IPS DF 6.9 (cell line): ENCODE data around the gene FCAR.
"Not testable (repeated sequence)": the region's sequence is repeated elsewhere in the genome, so short reads cannot be mapped to it uniquely, and the experiment has no call there.

Source experiments
- DNase-seq: peaks from one replicate; pipeline ENCODE4 v3.0.0-alpha.2; 2013; ENCODE audit warnings: low read depth, low spot score
- H3K27ac ChIP-seq: one replicate; pipeline ENCODE4 v1.5.1; 2013; ENCODE audit warnings: low read length, control low read depth
- H3K27me3 ChIP-seq: 2 replicates; pipeline ENCODE4 v1.6.1; 2013; ENCODE audit warnings: mild to moderate bottlenecking, low read length; ENCODE audit not compliant: control insufficient read depth, insufficient read depth
- H3K36me3 ChIP-seq: 2 replicates; pipeline ENCODE4 v1.6.1; 2013; ENCODE audit warnings: low read length; ENCODE audit not compliant: control insufficient read depth, insufficient read depth
- H3K4me1 ChIP-seq: 2 replicates; pipeline ENCODE4 v1.6.1; 2013; ENCODE audit warnings: low read length; ENCODE audit not compliant: control insufficient read depth, insufficient read depth
- H3K4me3 ChIP-seq: 2 replicates; pipeline ENCODE4 v1.5.1; 2013; ENCODE audit warnings: mild to moderate bottlenecking, low read length
- H3K9me3 ChIP-seq: 2 replicates; pipeline ENCODE4 v1.6.1; 2013; ENCODE audit warnings: low read length, inconsistent platforms; ENCODE audit not compliant: control insufficient read depth, insufficient read depth
- WGBS: extraction: QIAGEN DNeasy Blood & Tissue Kit; methylation state at CpG from one replicate; pipeline ENCODE4 v1.1.7; 2013; ENCODE audit warnings: mixed read lengths, missing lambda C conversion rate; ENCODE audit not compliant: insufficient read length, insufficient coverage; 5-methylcytosine and 5-hydroxymethylcytosine counted together

The FCAR gene

DNA sequence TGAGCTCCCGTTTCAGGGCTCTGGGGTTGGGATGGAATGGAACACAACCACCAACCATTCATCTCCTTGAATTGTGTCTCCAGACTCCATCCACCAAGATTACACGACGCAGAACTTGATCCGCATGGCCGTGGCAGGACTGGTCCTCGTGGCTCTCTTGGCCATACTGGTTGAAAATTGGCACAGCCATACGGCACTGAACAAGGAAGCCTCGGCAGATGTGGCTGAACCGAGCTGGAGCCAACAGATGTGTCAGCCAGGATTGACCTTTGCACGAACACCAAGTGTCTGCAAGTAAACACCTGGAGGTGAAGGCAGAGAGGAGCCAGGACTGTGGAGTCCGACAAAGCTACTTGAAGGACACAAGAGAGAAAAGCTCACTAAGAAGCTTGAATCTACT, 15.5 kb downstream of the FCAR start:
- no peak overlapping the region for H3K27ac ChIP-seq
- H3K27me3 ChIP-seq, result no peaks in the 10 kb centered on the region
- WGBS, result no CpG with 5 or more reads among the region's 11 CpGs
- H3K4me1 ChIP-seq, result no peaks in the 10 kb centered on the region
- no peaks in the 10 kb centered on the region for H3K36me3 ChIP-seq
- peaks cover 1% of the 10 kb centered on the region for H3K9me3 ChIP-seq
- no peak overlapping the region for H3K4me3 ChIP-seq
- no peak for DNase-seq

DNA sequence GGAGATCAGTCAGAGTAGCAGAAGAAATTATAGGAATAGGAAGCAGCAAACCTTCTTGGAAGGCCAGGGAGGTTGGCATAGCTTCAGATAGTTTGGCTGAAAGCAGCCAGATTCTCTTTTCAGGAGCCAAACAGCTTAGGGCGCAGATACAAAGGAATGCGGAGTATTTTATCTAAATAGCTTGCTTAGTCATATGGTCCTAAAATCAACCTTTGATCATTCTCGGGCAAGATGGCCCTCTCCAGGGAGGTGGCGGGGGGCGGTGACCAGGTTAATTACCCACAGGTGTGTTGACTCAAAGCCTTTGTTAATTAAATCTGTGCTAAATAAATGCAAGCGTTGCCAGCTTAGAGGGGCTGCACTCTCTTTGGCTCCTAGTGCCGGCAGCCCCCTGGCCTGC, 19.4 kb downstream of the FCAR start:
- WGBS, result no CpG with 5 or more reads among the region's 7 CpGs
- Histone ChIP-seq H3K27me3 (no peaks in the 10 kb centered on the region), H3K27ac (no peak overlapping the region), H3K9me3 (peaks cover 1% of the 10 kb centered on the region), H3K4me3 (no peak overlapping the region), H3K4me1 (no peaks in the 10 kb centered on the region), H3K36me3 (no peaks in the 10 kb centered on the region)
- no peak for DNase-seq

DNA sequence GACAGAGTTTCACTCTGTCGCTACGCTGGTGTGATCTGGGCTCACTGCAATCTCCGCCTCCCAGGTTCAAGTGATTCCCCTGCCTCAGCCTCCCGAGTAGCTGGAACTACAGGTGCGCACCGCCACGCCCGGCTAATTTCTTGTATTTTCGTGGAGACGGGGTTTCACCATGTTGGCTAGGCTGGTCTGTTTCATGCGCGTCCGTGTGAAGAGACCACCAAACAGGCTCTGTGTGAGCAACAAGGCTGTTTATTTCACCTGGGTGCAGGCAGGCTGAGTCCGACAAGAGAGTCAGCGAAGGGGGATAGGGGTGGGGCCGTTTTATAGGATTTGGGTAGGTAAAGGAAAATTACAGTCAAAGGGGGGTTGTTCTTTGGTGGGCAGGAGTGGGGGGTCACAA, 20.1 kb downstream of the FCAR start:
- H3K4me3 ChIP-seq, H3K9me3 ChIP-seq, H3K36me3 ChIP-seq, H3K4me1 ChIP-seq, DNase-seq, H3K27me3 ChIP-seq, H3K27ac ChIP-seq: not testable (repeated sequence)
- no CpG with 5 or more reads among the region's 16 CpGs for WGBS

DNA sequence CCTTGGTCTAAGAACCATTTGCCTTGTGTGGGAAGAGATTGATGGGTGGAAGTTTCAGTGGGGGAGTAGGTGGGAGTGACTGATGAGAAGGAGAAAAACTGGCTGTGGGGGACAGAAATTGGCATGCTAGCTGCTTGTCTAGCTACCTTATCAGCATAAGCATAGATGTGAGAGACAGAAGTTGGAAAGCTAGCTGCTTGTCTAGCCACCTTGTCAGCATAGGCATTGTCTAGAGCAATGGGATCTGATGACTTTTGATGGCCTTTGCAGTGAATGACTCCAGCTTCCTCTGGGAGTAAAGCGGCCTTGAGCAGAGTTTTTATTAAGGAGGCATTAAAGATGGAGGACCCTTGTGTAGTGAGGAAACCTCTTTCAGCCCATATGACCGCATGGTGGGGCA, 22.0 kb downstream of the FCAR start:
- no CpG with 5 or more reads among the region's 2 CpGs for WGBS

DNA sequence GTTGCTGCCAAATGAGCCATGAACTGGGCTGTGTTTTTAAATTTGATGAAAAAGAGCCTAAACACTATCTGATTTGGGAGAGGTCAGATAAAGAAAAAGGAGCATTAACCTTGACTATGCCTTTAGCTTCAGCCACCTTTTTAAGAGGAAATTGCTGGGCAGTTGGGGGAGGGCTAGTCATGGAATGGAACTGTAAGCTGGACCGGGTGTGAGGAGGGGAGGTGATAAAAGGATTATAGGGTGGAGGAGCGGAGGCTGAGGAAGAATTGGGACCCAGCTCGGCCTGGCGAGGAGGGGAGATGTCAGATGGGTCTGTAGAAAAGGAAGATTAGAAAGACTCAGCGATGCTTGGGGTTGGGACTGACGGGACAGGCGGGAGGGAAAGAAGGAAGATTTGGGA, 24.6 kb downstream of the FCAR start:
- H3K9me3 ChIP-seq, H3K27ac ChIP-seq, H3K4me3 ChIP-seq, H3K27me3 ChIP-seq, H3K4me1 ChIP-seq, DNase-seq, H3K36me3 ChIP-seq: not testable (repeated sequence)
- WGBS, result no CpG with 5 or more reads among the region's 7 CpGs

More for the DNA sequence above, 22.0 kb downstream of the FCAR start:
- H3K36me3 ChIP-seq, result no peaks in the 10 kb centered on the region
- H3K4me1 ChIP-seq, result no peaks in the 10 kb centered on the region
- no peak overlapping the region for H3K27ac ChIP-seq
- H3K4me3 ChIP-seq, result no peak overlapping the region
- H3K9me3 ChIP-seq, result peaks cover 1% of the 10 kb centered on the region
- no peaks in the 10 kb centered on the region for H3K27me3 ChIP-seq
- DNase-seq, result no peak

DNA sequence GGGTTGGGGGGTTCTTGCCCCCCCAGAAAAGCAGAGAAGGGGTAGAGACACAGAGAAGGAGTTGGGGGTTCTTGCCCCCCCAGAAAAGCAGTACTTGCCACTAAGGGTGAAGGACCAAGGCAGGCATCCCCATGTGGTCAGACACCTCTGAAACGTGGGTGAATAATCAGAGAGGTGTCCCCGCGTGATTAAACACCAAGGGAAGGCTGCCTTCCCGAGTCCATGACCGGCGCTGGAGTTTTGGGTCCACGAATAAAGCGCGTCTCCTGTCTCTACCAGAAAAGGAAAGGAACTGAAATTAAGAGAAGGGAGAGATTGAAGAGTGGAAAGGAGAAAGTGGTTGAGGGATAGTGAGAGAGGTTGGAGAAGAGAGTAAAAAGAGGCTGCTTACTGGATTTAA, 25.6 kb downstream of the FCAR start:
- WGBS, result no CpG with 5 or more reads among the region's 9 CpGs
- H3K4me1 ChIP-seq, H3K9me3 ChIP-seq, H3K27ac ChIP-seq, DNase-seq, H3K4me3 ChIP-seq, H3K36me3 ChIP-seq, H3K27me3 ChIP-seq: not testable (repeated sequence)

DNA sequence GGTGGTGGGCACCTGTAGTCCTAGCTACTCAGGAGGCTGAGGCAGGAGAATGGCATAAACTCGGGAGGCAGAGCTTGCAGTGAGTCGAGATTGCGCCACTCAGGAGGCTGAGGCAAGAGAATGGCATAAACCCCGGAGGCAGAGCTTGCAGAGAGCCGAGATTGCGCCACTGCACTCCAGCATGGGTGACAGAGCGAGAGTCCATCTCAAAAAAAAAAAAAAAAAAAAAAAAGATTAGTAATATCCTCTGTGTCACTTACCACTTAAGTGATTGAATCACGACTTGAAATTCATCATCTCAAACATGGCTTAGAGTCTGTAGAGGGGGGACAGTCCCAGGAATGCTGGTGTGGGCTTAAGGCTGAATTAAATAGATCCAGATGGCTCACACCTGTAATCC, 27.1 kb downstream of the FCAR start:
- not testable (repeated sequence) for H3K9me3 ChIP-seq, DNase-seq, H3K27me3 ChIP-seq, H3K4me3 ChIP-seq, H3K27ac ChIP-seq, H3K4me1 ChIP-seq, H3K36me3 ChIP-seq
- WGBS, result no CpG with 5 or more reads among the region's 8 CpGs

DNA sequence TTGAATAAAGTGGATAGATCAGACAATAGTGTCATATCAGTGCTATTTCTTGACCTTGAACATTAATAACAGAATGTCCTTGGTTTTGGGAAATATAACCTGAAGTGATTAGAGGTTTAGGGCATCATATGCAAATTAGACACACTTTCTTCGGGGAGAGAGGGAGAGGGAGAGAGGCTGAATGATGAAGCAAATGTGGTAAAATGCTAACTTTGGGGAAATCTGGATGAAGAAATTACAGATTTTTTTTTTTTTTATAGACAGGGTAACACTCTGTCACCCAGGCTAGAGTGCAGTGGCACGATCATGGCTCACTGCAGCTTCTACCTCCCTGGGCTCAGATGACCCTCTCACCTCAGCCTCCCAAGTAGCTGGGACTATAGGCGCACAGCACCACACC, 28.0 kb downstream of the FCAR start:
- WGBS, result no CpG with 5 or more reads among the region's 3 CpGs

DNA sequence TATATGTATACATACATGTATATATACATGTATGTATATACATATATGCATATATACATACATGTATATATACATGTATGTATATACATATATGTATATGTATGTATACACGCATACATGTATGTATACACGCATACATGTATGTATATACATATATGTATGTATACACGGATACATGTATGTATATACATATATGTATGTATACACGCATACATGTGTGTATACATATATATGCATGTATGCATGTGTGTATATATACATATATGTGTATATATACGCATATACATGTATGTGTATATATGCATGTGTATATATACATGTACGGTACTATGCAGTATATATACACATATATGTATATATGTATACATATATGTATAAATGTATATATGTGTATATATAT, 29.3 kb downstream of the FCAR start:
- Histone ChIP-seq H3K4me1 (no peaks in the 10 kb centered on the region), H3K27ac (no peak overlapping the region), H3K9me3 (peaks cover 5% of the 10 kb centered on the region), H3K36me3 (no peaks in the 10 kb centered on the region), H3K27me3 (no peaks in the 10 kb centered on the region), H3K4me3 (no peak overlapping the region)
- DNase-seq, result no peak
- no CpG with 5 or more reads among the region's 6 CpGs for WGBS

More for the DNA sequence above, 28.0 kb downstream of the FCAR start:
- Histone ChIP-seq H3K4me3 (no peak overlapping the region), H3K36me3 (no peaks in the 10 kb centered on the region), H3K27ac (no peak overlapping the region), H3K9me3 (peaks cover 5% of the 10 kb centered on the region), H3K4me1 (no peaks in the 10 kb centered on the region), H3K27me3 (no peaks in the 10 kb centered on the region)
- no peak for DNase-seq

DNA sequence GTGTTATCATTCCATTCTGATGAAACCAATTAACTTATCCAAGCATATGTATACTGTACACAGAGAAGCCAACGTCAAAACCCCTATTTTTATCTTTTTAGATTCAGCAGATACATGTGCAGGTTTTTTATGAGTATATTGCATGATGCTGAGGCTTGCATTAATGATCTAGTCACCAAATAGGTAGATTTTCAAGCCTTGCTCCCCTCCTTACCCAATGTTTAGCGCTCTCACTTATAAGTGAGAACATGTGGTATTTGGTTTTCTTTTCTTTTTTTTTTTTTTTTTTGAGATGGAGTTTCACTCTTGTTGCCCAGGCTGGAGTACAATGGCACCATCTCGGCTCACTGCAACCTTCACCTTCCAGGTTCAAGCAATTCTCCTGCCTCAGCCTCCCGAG, 30.2 kb downstream of the FCAR start:
- not testable (repeated sequence) for H3K27me3 ChIP-seq, DNase-seq, H3K27ac ChIP-seq, H3K36me3 ChIP-seq, H3K4me1 ChIP-seq, H3K9me3 ChIP-seq, H3K4me3 ChIP-seq
- WGBS, result no CpG with 5 or more reads among the region's 4 CpGs

DNA sequence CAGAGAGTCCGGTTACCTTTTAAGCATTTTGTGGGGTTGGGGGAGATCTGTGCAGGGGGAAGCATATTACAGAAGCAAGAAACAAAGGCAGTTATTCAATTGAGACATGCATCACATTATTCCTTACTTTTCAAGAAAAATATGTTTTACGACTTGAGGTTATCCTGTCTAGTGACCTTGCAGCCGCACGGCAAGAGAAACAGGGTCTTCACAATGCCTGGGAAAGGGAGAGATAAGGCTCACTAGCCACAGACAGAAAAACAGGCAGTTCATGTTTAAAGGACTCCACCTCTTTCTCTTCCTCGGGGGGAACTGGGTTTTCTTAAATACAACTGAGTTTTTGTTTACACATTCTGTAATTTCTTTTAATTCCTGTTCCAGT, 31.4 kb downstream of the FCAR start:
- no peak overlapping the region for H3K27ac ChIP-seq
- no peak overlapping the region for H3K4me3 ChIP-seq
- DNase-seq, result no peak
- H3K36me3 ChIP-seq, result no peaks in the 10 kb centered on the region
- H3K9me3 ChIP-seq, result peaks cover 7% of the 10 kb centered on the region
- no CpG with 5 or more reads among the region's 5 CpGs for WGBS
- no peaks in the 10 kb centered on the region for H3K27me3 ChIP-seq
- no peaks in the 10 kb centered on the region for H3K4me1 ChIP-seq
